B cell (primary cell): ENCODE results near the gene BTF3. TPM values are rescaled to one million over a fixed set of nuclear protein-coding genes. Genes with fewer than 3 reads are reported as not detected.

Source experiments
- ATAC-seq: fragments of 200-7000 bp; cut with Tn5 transposase; one replicate; pipeline ENCODE4 v1.10.0; 2021; ENCODE audit warnings: low read depth, mild to moderate bottlenecking, moderate number of reproducible peaks, moderate library complexity
- CTCF ChIA-PET: fragments of 350-600 bp; sonication (Branson Sonifier 250); formaldehyde crosslinking; loops from one replicate; lab custom pipeline; 2021; ENCODE audit warnings: antibody characterized with exemption, inconsistent platforms; lab: Charles Lee
- POLR2A ChIA-PET: fragments of 350-600 bp; sonication (Branson Sonifier 250); formaldehyde crosslinking; loops from one replicate; lab custom pipeline; 2021; ENCODE audit warnings: antibody characterized with exemption; lab: Charles Lee
- DNase-seq: peaks from one replicate; pipeline ENCODE4 v3.0.0; 2013
- H2AFZ ChIP-seq: 2 replicates; pipeline ENCODE4 v1.6.1; 2012; ENCODE audit warnings: mild to moderate bottlenecking, low read depth, low read length; ENCODE audit not compliant: insufficient read depth, poor library complexity, severe bottlenecking
- H3K27ac ChIP-seq, 2 donors: 1 replicate in 1 of 2; 2 replicates in 1 of 2; pipeline ENCODE4 v1.5.1; 2012 to 2013; ENCODE audit warnings: low read length in 2 of 2, mild to moderate bottlenecking in 2 of 2, moderate library complexity in 1 of 2
- H3K27me3 ChIP-seq, 4 experiments: fragments of 200-600 bp in 1 of 4; sonication (generic) in 1 of 4; replicated peaks in 1 of 4; 1 replicate in 2 of 4; 2 replicates in 2 of 4; pipeline versions ENCODE4 v1.6.1 to v1.7.0; 2013 to 2016; ENCODE audit warnings: low read length in 3 of 4, mild to moderate bottlenecking in 2 of 4, mixed read lengths in 1 of 4, moderate library complexity in 1 of 4; ENCODE audit not compliant: insufficient read depth in 4 of 4, control insufficient read depth in 3 of 4; ENCODE audit errors: control extremely low read depth in 1 of 4
- H3K36me3 ChIP-seq, 2 experiments: replicated peaks in 1 of 2; 1 replicate in 1 of 2; 2 replicates in 1 of 2; pipeline versions ENCODE4 v1.6.1 to v1.7.1; 2013; ENCODE audit warnings: low read length in 1 of 2; ENCODE audit not compliant: insufficient read depth in 2 of 2, control insufficient read depth in 1 of 2; ENCODE audit errors: control extremely low read depth in 1 of 2, extremely low read depth in 1 of 2
- H3K4me1 ChIP-seq, 2 donors: fragments of 200-600 bp in 1 of 2; sonication (generic) in 1 of 2; 1 replicate in 1 of 2; 2 replicates in 1 of 2; pipeline versions ENCODE4 v1.5.1 to v1.6.1; 2013 to 2017; ENCODE audit warnings: low read length in 2 of 2; ENCODE audit not compliant: control insufficient read depth in 2 of 2, insufficient read depth in 2 of 2
- H3K4me2 ChIP-seq: replicated peaks from 2 replicates; pipeline ENCODE3; 2012; ENCODE audit warnings: mild to moderate bottlenecking, low read depth, low read length; ENCODE audit not compliant: poor library complexity, severe bottlenecking
- H3K4me3 ChIP-seq, 5 experiments: fragments of 200-600 bp in 1 of 5; sonication (generic) in 1 of 5; 1 replicate in 3 of 5; 2 replicates in 2 of 5; pipeline versions ENCODE4 v1.5.1 to v1.7.0; 2011 to 2016; ENCODE audit warnings: low read length in 4 of 5, mild to moderate bottlenecking in 4 of 5, low read depth in 2 of 5, control low read depth in 1 of 5, moderate library complexity in 1 of 5; ENCODE audit not compliant: insufficient read depth in 1 of 5; ENCODE audit errors: control extremely low read depth in 1 of 5, extremely low read depth in 1 of 5
- H3K79me2 ChIP-seq: fragments of 200-600 bp; sonication (generic); one replicate; pipeline ENCODE4 v1.6.0; 2016; ENCODE audit warnings: low read length; ENCODE audit not compliant: control insufficient read depth, insufficient read depth
- H3K9ac ChIP-seq: fragments of 200-600 bp; sonication (generic); 2 replicates; pipeline ENCODE4 v1.6.1; 2017; ENCODE audit warnings: mild to moderate bottlenecking, low read length, moderate library complexity
- H3K9me3 ChIP-seq, 3 donors: one replicate each; pipeline versions ENCODE4 v1.6.1 to v1.7.1; 2013; ENCODE audit warnings: low read length in 2 of 3; ENCODE audit not compliant: control insufficient read depth in 2 of 3, insufficient read depth in 1 of 3; ENCODE audit errors: control extremely low read depth in 1 of 3
- H4K20me1 ChIP-seq: 2 replicates; pipeline ENCODE4 v1.6.0; 2012; ENCODE audit warnings: mild to moderate bottlenecking, low read length; ENCODE audit not compliant: insufficient read depth, control insufficient read depth, poor library complexity, severe bottlenecking
- H3K27ac Mint-ChIP-seq: one replicate; pipeline ENCODE4 v1.8.0; 2021; ENCODE audit warnings: mixed read lengths
- H3K27me3 Mint-ChIP-seq: one replicate; pipeline ENCODE4 v1.8.0; 2021; ENCODE audit warnings: mixed read lengths
- H3K4me1 Mint-ChIP-seq: one replicate; pipeline ENCODE4 v1.8.0; 2021; ENCODE audit warnings: mixed read lengths
- H3K4me3 Mint-ChIP-seq: one replicate; pipeline ENCODE4 v1.8.0; 2021; ENCODE audit warnings: mixed read lengths
- H3K9me3 Mint-ChIP-seq: one replicate; pipeline ENCODE4 v1.8.0; 2022; ENCODE audit warnings: mixed read lengths; ENCODE audit not compliant: insufficient read depth
- CTCF ChIP-seq: fragments of 200-600 bp; IDR thresholded peaks from one replicate; pipeline ENCODE4 v1.8.0; 2022; ENCODE audit warnings: antibody characterized with exemption, mild to moderate bottlenecking
- EZH2 ChIP-seq: IDR thresholded peaks from 2 replicates; pipeline ENCODE4 v1.6.1; 2012; ENCODE audit warnings: borderline replicate concordance, low read depth, mild to moderate bottlenecking, moderate library complexity, low read length; ENCODE audit not compliant: insufficient read depth, poor library complexity, severe bottlenecking
- WGBS: methylation state at CpG from one replicate; pipeline ENCODE4 v1.1.5; 2013; ENCODE audit warnings: missing lambda C conversion rate; ENCODE audit not compliant: insufficient coverage; 5-methylcytosine and 5-hydroxymethylcytosine counted together
- intact Hi-C: fragments of 100-400 bp; cut with micrococcal nuclease; formaldehyde crosslinking; loops from one replicate; pipeline ENCODE4 v1.10.0; 2022
- polyA plus RNA-seq: library from polyadenylated mRNA; depleted of rRNA; stranded (reverse); fragments of >200 nt; gene quantifications from 2 replicates; pipeline ENCODE4 v1.2.3, GENCODE V29; 2012
- total RNA-seq, 2 donors: library from RNA; stranded (reverse); fragments of 120-200 nt in 1 of 2; gene quantifications; 1 replicate in 1 of 2; 2 replicates in 1 of 2; pipeline versions ENCODE4 v1.2.3 to v1.2.4, GENCODE V29; 2013 to 2022

The BTF3 gene
- total and polyA plus RNA-seq, 2 donors (not counting 1 experiment from before 2014, with no cell fraction given): 309 to 466 TPM

GRCh38 chr5:73493421-73493820, 4.8 kb upstream of the BTF3 start:
- H3K9ac ChIP-seq: no peak overlapping the region
- ATAC-seq (no peak), DNase-seq (no peak)
- H3K4me3 ChIP-seq: no peak overlapping the region
- intact Hi-C loops: no loop called here
- peaks cover 11% of the 10 kb centered on the region for H3K79me2 ChIP-seq
- H3K4me1 ChIP-seq: peaks cover 8 to 10% of the 10 kb centered on the region in 2 donors
- no peak overlapping the region for H2AFZ ChIP-seq
- ChIA-PET CTCF (no interaction called here), POLR2A (no interaction called here)
- no peaks in the 10 kb centered on the region for H3K36me3 ChIP-seq
- Mint-ChIP-seq H3K27me3 (peaks cover 43% of the 10 kb centered on the region), H3K4me1 (peaks cover 10% of the 10 kb centered on the region), H3K27ac (no peak overlapping the region), H3K4me3 (no peak overlapping the region), H3K9me3 (no peaks in the 10 kb centered on the region)
- no peaks in the 10 kb centered on the region for H4K20me1 ChIP-seq
- no peak overlapping the region for H3K27ac ChIP-seq
- H3K9me3 ChIP-seq: peaks cover 0 to 1% (median 0%) of the 10 kb centered on the region in 3 donors
- 83% methylated on average over 2 of the region's 3 CpGs for WGBS
- peaks cover 0 to 7% (median 0%) of the 10 kb centered on the region in 4 experiments for H3K27me3 ChIP-seq
- no peak for TF ChIP-seq CTCF
- TF ChIP-seq EZH2: no peak
- H3K4me2 ChIP-seq: no peak overlapping the region

GRCh38 chr5:73494721-73495120, 3.5 kb upstream of the BTF3 start:
- intact Hi-C loops: loop anchor here (5.0 kb wide), 2 partner anchors 42 to 1843 kb away; partner anchors contain the start of gene HMGCR
- no peak overlapping the region for H2AFZ ChIP-seq
- H3K27me3 ChIP-seq: peaks cover 0 to 7% (median 0%) of the 10 kb centered on the region in 4 experiments
- no peak overlapping the region for H3K4me3 ChIP-seq
- Mint-ChIP-seq H3K27me3 (peaks cover 34% of the 10 kb centered on the region), H3K27ac (no peak overlapping the region), H3K4me3 (no peak overlapping the region), H3K9me3 (no peaks in the 10 kb centered on the region), H3K4me1 (peaks cover 18% of the 10 kb centered on the region)
- H3K36me3 ChIP-seq: no peaks in the 10 kb centered on the region
- no peak overlapping the region for H3K27ac ChIP-seq
- no peak overlapping the region for H3K4me2 ChIP-seq
- POLR2A ChIA-PET: no interaction called here
- ATAC-seq (no peak), DNase-seq (no peak)
- H3K79me2 ChIP-seq: peaks cover 24% of the 10 kb centered on the region
- CTCF ChIA-PET: no interaction called here
- no peak overlapping the region for H3K9ac ChIP-seq
- TF ChIP-seq CTCF: no peak
- TF ChIP-seq EZH2: no peak
- peaks cover 2% of the 10 kb centered on the region for H4K20me1 ChIP-seq
- H3K4me1 ChIP-seq: peaks cover 14 to 19% of the 10 kb centered on the region in 2 donors
- peaks cover 0 to 1% (median 0%) of the 10 kb centered on the region in 3 donors for H3K9me3 ChIP-seq
